Uterus (tissue), 2 donors: Measurements from ENCODE around the gene ITPR2.

Experiments
- CTCF ChIP-seq, 4 experiments: fragments of 200-600 bp in 2 of 4; fragments of 450-650 bp in 2 of 4; sonication (generic) in 2 of 4; IDR thresholded peaks; one replicate each; pipeline ENCODE4 v1.5.1; 2016 to 2019; ENCODE audit warnings: antibody characterized with exemption in 4 of 4, mild to moderate bottlenecking in 2 of 4, moderate library complexity in 1 of 4
- POLR2A ChIP-seq, 2 donors: fragments of 450-650 bp; IDR thresholded peaks; one replicate each; pipeline ENCODE4 v1.6.1; 2016; ENCODE audit warnings: antibody characterized with exemption in 2 of 2, mild to moderate bottlenecking in 1 of 2, moderate library complexity in 1 of 2

- TF ChIP-seq CTCF (IDR thresholded peaks at IDR 0.05) = no peak
- TF ChIP-seq POLR2A (IDR thresholded peaks at IDR 0.05) = no peak
These were observed 224.3 kb downstream of the ITPR2 start for GRCh38 chr12:26608706-26609105.
